HepG2 (cell line): ENCODE results near the gene ATRIP. TPM values are rescaled to one million over a fixed set of nuclear protein-coding genes. Genes with fewer than 3 reads are reported as not detected.

ENCODE experiments used
- GMEB1 ChIP-seq: sonication (generic); formaldehyde crosslinking; IDR thresholded peaks from 2 replicates; pipeline ENCODE4 v1.5.1; 2020; ENCODE audit warnings: missing genetic modification reagents, mild to moderate bottlenecking, borderline replicate concordance
- HOXA3 ChIP-seq: sonication (generic); formaldehyde crosslinking; IDR thresholded peaks from 2 replicates; pipeline ENCODE4 v1.5.0; 2020; ENCODE audit warnings: missing genetic modification reagents
- NFE2 ChIP-seq: sonication (generic); formaldehyde crosslinking; IDR thresholded peaks from 2 replicates; pipeline ENCODE4 v1.4.0; 2020; ENCODE audit warnings: missing genetic modification reagents
- ZFP91 ChIP-seq: sonication (generic); formaldehyde crosslinking; IDR thresholded peaks from 2 replicates; pipeline ENCODE4 v1.9.0; 2022; ENCODE audit warnings: missing genetic modification reagents, mild to moderate bottlenecking, borderline replicate concordance
- ZNF687 ChIP-seq: sonication (generic); formaldehyde crosslinking; IDR thresholded peaks from 2 replicates; pipeline ENCODE4 v1.5.1; 2020; ENCODE audit warnings: mild to moderate bottlenecking, missing genetic modification reagents, moderate library complexity
- polyA plus RNA-seq, 8 experiments: library from polyadenylated mRNA; depleted of rRNA in 3 of 8; stranded (reverse) in 7 of 8; unstranded in 1 of 8; fragments of >200 nt; fragmentation: Illumina TruSeq in 4 of 8; extraction: Trizol in 4 of 8; gene quantifications; 2 replicates each; pipeline versions ENCODE4 v1.2.1 to v1.2.3, GENCODE V29; 2011 to 2016; ENCODE audit warnings: low read depth in 4 of 8, missing spikeins in 1 of 8, mixed read lengths in 1 of 8; ENCODE audit not compliant: insufficient read depth in 1 of 8
- total RNA-seq, 5 experiments: library from RNA; depleted of rRNA; stranded (reverse); fragments of >200 nt; fragmentation: Illumina TruSeq; extraction: Trizol; gene quantifications; 2 replicates each; pipeline ENCODE4 v1.2.3, GENCODE V29; 2016; ENCODE audit warnings: low read depth in 1 of 5

ATRIP gene
- total and polyA plus RNA-seq, 2 of the 13 experiments (the other 11 are each of a cell fraction or from before 2014, with no cell fraction given) = 5.1 to 12.5 TPM

- TF ChIP-seq ZNF687 (CRISPR knock-in tag) = peak; percentile 55
- TF ChIP-seq GMEB1 (CRISPR knock-in tag) = no peak
- TF ChIP-seq HOXA3 (CRISPR knock-in tag) = no peak
- TF ChIP-seq ZFP91 = 0 out of 2 replicates have a peak, but pooled peaks have one; percentile 7
- TF ChIP-seq NFE2 = no peak
These were observed 20.1 kb upstream of the ATRIP start (continued) for GRCh38 chr3:48426401-48426909.
